ENCODE measurements around the gene RYR2. TPM values are rescaled to one million over a fixed set of nuclear protein-coding genes. Genes with fewer than 3 reads are reported as not detected.

The RYR2 gene
- total and polyA plus RNA-seq, 2 experiments from 2014 or later: not detected

DNA sequence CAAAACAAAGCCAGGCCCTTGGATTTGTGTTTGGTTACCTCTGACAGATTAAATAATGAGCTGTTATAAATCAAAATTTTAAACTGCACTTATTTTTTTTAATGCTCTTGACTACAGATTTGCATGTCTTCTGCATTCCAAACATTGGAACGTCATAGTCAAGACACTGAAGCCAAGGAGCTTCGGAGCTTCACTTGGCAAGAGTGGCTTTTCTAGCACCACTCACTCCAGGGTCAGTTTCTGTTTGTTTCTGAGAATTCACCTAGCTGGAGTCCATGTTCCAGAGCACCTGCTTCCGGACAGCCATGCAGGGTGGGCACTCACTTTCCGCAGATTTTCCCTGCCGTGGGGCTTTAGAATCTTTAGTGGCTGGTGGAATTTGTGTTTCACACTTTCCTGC is 645.8 kb downstream of the RYR2 start:
- WGBS, 2 experiments (ENCODE audit: low coverage in 1 of 2, low lambda C conversion rate in 2 of 2, missing lambda C conversion rate in 2 of 2): 12 to 14% methylated on average over 5 of the region's 5 CpGs
- no peaks in the 10 kb centered on the region for H3K4me1 ChIP-seq (ENCODE audit: insufficient read depth)
- no peak overlapping the region for H3K4me2 ChIP-seq (ENCODE audit: unreplicated experiment)
- H3K27ac ChIP-seq: no peak overlapping the region
- H4K20me1 ChIP-seq (ENCODE audit: insufficient read depth): no peaks in the 10 kb centered on the region
- no peaks in the 10 kb centered on the region for H3K36me3 ChIP-seq (ENCODE audit: low read depth)
- in situ Hi-C loops (cut with MboI): no loop called here
- no peaks in the 10 kb centered on the region for H3K9me2 ChIP-seq (ENCODE audit: insufficient read depth)
- no peak overlapping the region for H3K4me3 ChIP-seq
- H3K9me3 ChIP-seq (ENCODE audit: low read depth): no peaks in the 10 kb centered on the region
- no peaks in the 10 kb centered on the region for H3F3A ChIP-seq (ENCODE audit: insufficient read depth)
- no peak for TF ChIP-seq EZH2phosphoT487 (IDR thresholded peaks at IDR 0.05; ENCODE audit: insufficient read depth, low read depth)
- TF ChIP-seq EZH2 (IDR thresholded peaks at IDR 0.05; ENCODE audit: insufficient read depth, poor library complexity, severe bottlenecking): no peak
- H3K79me2 ChIP-seq (ENCODE audit: insufficient read depth): no peaks in the 10 kb centered on the region
- H2AFZ ChIP-seq: no peak overlapping the region
- DNase-seq: no peak
- H3K27me3 ChIP-seq (replicated peaks; ENCODE audit: insufficient read depth): no peaks in the 10 kb centered on the region
- no peak overlapping the region for H3K9ac ChIP-seq

DNA sequence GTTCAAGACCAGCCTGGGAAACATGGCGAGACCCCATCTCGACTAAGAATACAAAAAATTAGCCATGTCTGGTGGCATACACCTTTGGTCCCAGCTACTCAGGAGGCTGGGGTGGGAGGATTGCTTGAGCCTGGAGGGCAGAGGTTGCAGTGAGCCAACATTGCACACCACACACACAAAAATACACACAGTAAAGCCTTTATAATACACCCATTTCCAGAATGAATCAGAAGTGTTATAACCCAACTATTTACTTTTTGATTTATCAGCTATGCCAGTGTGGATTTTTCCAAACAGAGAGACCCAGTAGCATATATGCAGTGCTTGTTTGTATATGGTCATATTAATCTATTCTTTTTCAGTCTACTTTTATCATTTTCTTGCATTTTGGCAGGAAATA is 648.7 kb downstream of the RYR2 start:
- Histone ChIP-seq H3K4me3 (no peak overlapping the region), H3K27me3 (replicated peaks; ENCODE audit: insufficient read depth) (no peaks in the 10 kb centered on the region), H3K9me2 (ENCODE audit: insufficient read depth) (no peaks in the 10 kb centered on the region), H3K9me3 (ENCODE audit: low read depth) (no peaks in the 10 kb centered on the region), H3K9ac (no peak overlapping the region), H3F3A (ENCODE audit: insufficient read depth) (no peaks in the 10 kb centered on the region), H3K4me1 (ENCODE audit: insufficient read depth) (no peaks in the 10 kb centered on the region), H3K36me3 (ENCODE audit: low read depth) (no peaks in the 10 kb centered on the region), H3K27ac (no peak overlapping the region), H4K20me1 (ENCODE audit: insufficient read depth) (no peaks in the 10 kb centered on the region), H3K4me2 (ENCODE audit: unreplicated experiment) (no peak overlapping the region), H3K79me2 (ENCODE audit: insufficient read depth) (no peaks in the 10 kb centered on the region), H2AFZ (no peak overlapping the region)
- 13 to 24% methylated on average over 2 of the region's 2 CpGs for WGBS, 2 experiments (ENCODE audit: low coverage in 1 of 2, low lambda C conversion rate in 2 of 2, missing lambda C conversion rate in 2 of 2)
- in situ Hi-C loops (cut with MboI): no loop called here
- TF ChIP-seq EZH2phosphoT487 (IDR thresholded peaks at IDR 0.05; ENCODE audit: insufficient read depth, low read depth) (no peak), EZH2 (IDR thresholded peaks at IDR 0.05; ENCODE audit: insufficient read depth, poor library complexity, severe bottlenecking) (no peak)
- DNase-seq: no peak

GRCh38 chr1:237692255-237692654 is 650.3 kb downstream of the RYR2 start:
- no peak overlapping the region for H3K27ac ChIP-seq
- TF ChIP-seq EZH2phosphoT487 (IDR thresholded peaks at IDR 0.05; ENCODE audit: insufficient read depth, low read depth) (no peak), EZH2 (IDR thresholded peaks at IDR 0.05; ENCODE audit: insufficient read depth, poor library complexity, severe bottlenecking) (no peak)
- no peaks in the 10 kb centered on the region for H3K36me3 ChIP-seq (ENCODE audit: low read depth)
- H3K4me1 ChIP-seq (ENCODE audit: insufficient read depth): no peaks in the 10 kb centered on the region
- no peak for DNase-seq
- H3K4me2 ChIP-seq (ENCODE audit: unreplicated experiment): no peak overlapping the region
- H3K4me3 ChIP-seq: no peak overlapping the region
- H3K79me2 ChIP-seq (ENCODE audit: insufficient read depth): no peaks in the 10 kb centered on the region
- WGBS, 2 experiments (ENCODE audit: low coverage in 1 of 2, low lambda C conversion rate in 2 of 2, missing lambda C conversion rate in 2 of 2): 4 to 15% methylated on average over 7 of the region's 7 CpGs
- H3K27me3 ChIP-seq (replicated peaks; ENCODE audit: insufficient read depth): no peaks in the 10 kb centered on the region
- no peaks in the 10 kb centered on the region for H3K9me2 ChIP-seq (ENCODE audit: insufficient read depth)
- H3F3A ChIP-seq (ENCODE audit: insufficient read depth): no peaks in the 10 kb centered on the region
- no peak overlapping the region for H3K9ac ChIP-seq
- no peaks in the 10 kb centered on the region for H4K20me1 ChIP-seq (ENCODE audit: insufficient read depth)
- no peaks in the 10 kb centered on the region for H3K9me3 ChIP-seq (ENCODE audit: low read depth)
- in situ Hi-C loops (cut with MboI): no loop called here
- no peak overlapping the region for H2AFZ ChIP-seq

- no peaks in the 10 kb centered on the region for H3K4me1 ChIP-seq (ENCODE audit: insufficient read depth)
- no peak overlapping the region for H2AFZ ChIP-seq
- no peak overlapping the region for H3K27ac ChIP-seq
- no peak overlapping the region for H3K4me3 ChIP-seq
- in situ Hi-C loops (cut with MboI): no loop called here
- TF ChIP-seq EZH2phosphoT487 (IDR thresholded peaks at IDR 0.05; ENCODE audit: insufficient read depth, low read depth) (no peak), EZH2 (IDR thresholded peaks at IDR 0.05; ENCODE audit: insufficient read depth, poor library complexity, severe bottlenecking) (no peak)
- no peaks in the 10 kb centered on the region for H3K9me3 ChIP-seq (ENCODE audit: low read depth)
- H3K27me3 ChIP-seq (replicated peaks; ENCODE audit: insufficient read depth): no peaks in the 10 kb centered on the region
- H3K4me2 ChIP-seq (ENCODE audit: unreplicated experiment): no peak overlapping the region
- no peaks in the 10 kb centered on the region for H3K79me2 ChIP-seq (ENCODE audit: insufficient read depth)
- H4K20me1 ChIP-seq (ENCODE audit: insufficient read depth): no peaks in the 10 kb centered on the region
- no peak for DNase-seq
- H3K36me3 ChIP-seq (ENCODE audit: low read depth): no peaks in the 10 kb centered on the region
- no peaks in the 10 kb centered on the region for H3F3A ChIP-seq (ENCODE audit: insufficient read depth)
- no peak overlapping the region for H3K9ac ChIP-seq
- H3K9me2 ChIP-seq (ENCODE audit: insufficient read depth): no peaks in the 10 kb centered on the region
Observed at GRCh38 chr1:237695878-237696277, 653.9 kb downstream of the RYR2 start.

DNA sequence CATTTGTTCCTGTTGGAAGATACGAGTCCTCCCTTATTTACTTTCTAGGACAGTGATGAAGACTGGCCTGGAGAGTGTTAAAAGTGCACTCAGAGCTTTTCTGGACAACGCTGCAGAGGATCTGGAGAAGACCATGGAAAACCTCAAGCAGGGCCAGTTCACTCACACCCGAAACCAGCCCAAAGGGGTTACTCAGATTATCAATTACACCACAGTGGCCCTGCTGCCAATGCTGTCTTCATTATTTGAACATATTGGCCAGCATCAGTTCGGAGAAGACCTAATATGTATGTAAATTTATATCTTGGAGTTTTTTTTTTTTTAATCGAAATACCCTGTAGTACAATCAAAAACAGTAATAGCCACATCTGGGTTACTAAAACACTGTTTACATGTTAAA is 658.2 kb downstream of the RYR2 start:
- no peak overlapping the region for H3K4me3 ChIP-seq
- H3F3A ChIP-seq (ENCODE audit: insufficient read depth): no peaks in the 10 kb centered on the region
- H4K20me1 ChIP-seq (ENCODE audit: insufficient read depth): no peaks in the 10 kb centered on the region
- H3K9me2 ChIP-seq (ENCODE audit: insufficient read depth): no peaks in the 10 kb centered on the region
- H3K79me2 ChIP-seq (ENCODE audit: insufficient read depth): no peaks in the 10 kb centered on the region
- H3K9ac ChIP-seq: no peak overlapping the region
- H3K9me3 ChIP-seq (ENCODE audit: low read depth): no peaks in the 10 kb centered on the region
- no peaks in the 10 kb centered on the region for H3K27me3 ChIP-seq (replicated peaks; ENCODE audit: insufficient read depth)
- TF ChIP-seq EZH2 (IDR thresholded peaks at IDR 0.05; ENCODE audit: insufficient read depth, poor library complexity, severe bottlenecking) (no peak), EZH2phosphoT487 (IDR thresholded peaks at IDR 0.05; ENCODE audit: insufficient read depth, low read depth) (no peak)
- no peak overlapping the region for H2AFZ ChIP-seq
- no peak overlapping the region for H3K27ac ChIP-seq
- in situ Hi-C loops (cut with MboI): no loop called here
- H3K4me2 ChIP-seq (ENCODE audit: unreplicated experiment): no peak overlapping the region
- H3K36me3 ChIP-seq (ENCODE audit: low read depth): no peaks in the 10 kb centered on the region
- H3K4me1 ChIP-seq (ENCODE audit: insufficient read depth): no peaks in the 10 kb centered on the region
- no peak for DNase-seq
- 14 to 16% methylated on average over 5 of the region's 5 CpGs for WGBS, 2 experiments (ENCODE audit: low coverage in 1 of 2, low lambda C conversion rate in 2 of 2, missing lambda C conversion rate in 2 of 2)
